A673 (cell line): ENCODE results near the gene FBXO11. TPM values are rescaled to one million over a fixed set of nuclear protein-coding genes. Genes with fewer than 3 reads are reported as not detected.

Source experiments
- BruUV-seq: library from RNA; stranded (reverse); fragments of 400-500 nt; replicated peaks from 2 replicates; lab custom pipeline; 2021; lab: Mats Ljungman, UMichigan
- CTCF ChIA-PET: fragments of 300-600 bp; sonication (Branson Sonifier 250); formaldehyde crosslinking; loops from one replicate; lab custom pipeline; 2022; ENCODE audit warnings: antibody characterized with exemption; lab: Charles Lee
- POLR2A ChIA-PET: fragments of 300-600 bp; sonication (Branson Sonifier 250); formaldehyde crosslinking; loops from one replicate; lab custom pipeline; 2022; ENCODE audit warnings: antibody characterized with exemption; ENCODE audit not compliant: low non-redundant PET; lab: Charles Lee
- DNase-seq: peaks from one replicate; pipeline ENCODE4 v3.0.0-alpha.2; 2015; ENCODE audit warnings: low spot score
- H3K27ac ChIP-seq: fragments of 200-600 bp; sonication (generic); 2 replicates; pipeline ENCODE4 v1.5.1; 2016; ENCODE audit warnings: mixed run types, low read depth, mild to moderate bottlenecking, mixed read lengths, antibody characterized with exemption, low read length; ENCODE audit not compliant: poor library complexity, severe bottlenecking
- H3K27me3 ChIP-seq: fragments of 200-600 bp; sonication (generic); replicated peaks from 2 replicates; pipeline ENCODE4 v1.6.1; 2017; ENCODE audit warnings: mixed run types, low read depth, mild to moderate bottlenecking, mixed read lengths, antibody characterized with exemption, low read length; ENCODE audit not compliant: insufficient read depth, poor library complexity
- H3K36me3 ChIP-seq: fragments of 200-600 bp; sonication (generic); 2 replicates; pipeline ENCODE4 v1.6.1; 2016; ENCODE audit warnings: mixed run types, mild to moderate bottlenecking, mixed read lengths, antibody characterized with exemption, low read length; ENCODE audit not compliant: insufficient read depth, poor library complexity, severe bottlenecking
- H3K4me1 ChIP-seq: fragments of 200-600 bp; sonication (generic); 2 replicates; pipeline ENCODE4 v1.6.1; 2017; ENCODE audit warnings: mixed run types, mild to moderate bottlenecking, mixed read lengths, antibody characterized with exemption, low read length; ENCODE audit not compliant: insufficient read depth, poor library complexity, severe bottlenecking
- H3K4me3 ChIP-seq: fragments of 200-600 bp; sonication (generic); 2 replicates; pipeline ENCODE4 v1.5.1; 2016; ENCODE audit warnings: low read depth, mixed run types, mild to moderate bottlenecking, mixed read lengths, low read length; ENCODE audit not compliant: poor library complexity, severe bottlenecking
- H3K9me3 ChIP-seq: fragments of 200-600 bp; sonication (generic); 2 replicates; pipeline ENCODE4 v1.6.1; 2016; ENCODE audit warnings: mixed run types, low read depth, mild to moderate bottlenecking, mixed read lengths, antibody characterized with exemption, low read length; ENCODE audit not compliant: poor library complexity, severe bottlenecking
- CTCF ChIP-seq: fragments of 300-800, 200-600 bp; sonication (generic); conservative IDR thresholded peaks from 2 replicates; pipeline ENCODE4 v1.5.1; 2017; ENCODE audit warnings: low read depth, mild to moderate bottlenecking, antibody characterized with exemption, low read length, moderate library complexity, mixed read lengths
- EZH2 ChIP-seq: fragments of 200-600 bp; sonication (generic); IDR thresholded peaks from 2 replicates; pipeline ENCODE4 v1.6.1; 2017; ENCODE audit warnings: borderline replicate concordance, low read depth, mild to moderate bottlenecking, mixed read lengths, antibody characterized with exemption, low read length; ENCODE audit not compliant: poor library complexity, severe bottlenecking
- intact Hi-C: fragments of 100-400 bp; cut with micrococcal nuclease; formaldehyde crosslinking; loops from one replicate; pipeline ENCODE4 v1.10.0; 2022; ENCODE audit not compliant: unreplicated experiment
- total RNA-seq: library from RNA; stranded (reverse); gene quantifications from 2 replicates; pipeline ENCODE4 v1.2.3, GENCODE V29; 2021

FBXO11 gene
- total RNA-seq, 1 experiment from 2014 or later = 84.0 TPM

- intact Hi-C loops = no loop called here
- no peak for DNase-seq
- no peaks in the 10 kb centered on the region for H3K4me1 ChIP-seq
- H3K4me3 ChIP-seq = no peak overlapping the region
- no peaks in the 10 kb centered on the region for H3K9me3 ChIP-seq
- BruUV-seq = no TSS peak
- ChIA-PET POLR2A (no interaction called here), CTCF (no interaction called here)
- TF ChIP-seq CTCF (no peak), EZH2 (no peak)
- no peak overlapping the region for H3K27ac ChIP-seq
- H3K27me3 ChIP-seq = no peaks in the 10 kb centered on the region
- H3K36me3 ChIP-seq = no peaks in the 10 kb centered on the region
Observed at GRCh38 chr2:47937677-47938076, 31.4 kb upstream of the FBXO11 start.

GRCh38 chr2:47935071-47935470 lies 28.8 kb upstream of the FBXO11 start:
- Histone ChIP-seq H3K27me3 (no peaks in the 10 kb centered on the region), H3K4me3 (no peak overlapping the region), H3K36me3 (no peaks in the 10 kb centered on the region), H3K4me1 (no peaks in the 10 kb centered on the region), H3K9me3 (no peaks in the 10 kb centered on the region), H3K27ac (no peak overlapping the region)
- no peak for DNase-seq
- CTCF ChIA-PET = interaction anchor here (0.6 kb wide), 1 partner anchor 12 kb away, joined by 4 read pairs; no protein-coding TSS in a partner anchor
- BruUV-seq = no TSS peak
- no peak for TF ChIP-seq CTCF
- no peak for TF ChIP-seq EZH2
- POLR2A ChIA-PET = no interaction called here
- intact Hi-C loops = no loop called here

GRCh38 chr2:47918043-47918442 lies 11.7 kb upstream of the FBXO11 start:
- H3K36me3 ChIP-seq = no peaks in the 10 kb centered on the region
- ChIA-PET POLR2A (no interaction called here), CTCF (no interaction called here)
- no peaks in the 10 kb centered on the region for H3K4me1 ChIP-seq
- intact Hi-C loops = no loop called here
- TF ChIP-seq CTCF (no peak), EZH2 (no peak)
- DNase-seq = no peak
- no TSS peak for BruUV-seq
- no peaks in the 10 kb centered on the region for H3K9me3 ChIP-seq
- no peak overlapping the region for H3K27ac ChIP-seq
- no peak overlapping the region for H3K4me3 ChIP-seq
- H3K27me3 ChIP-seq = no peaks in the 10 kb centered on the region
